GM12891 (cell line): ENCODE data around the gene FALEC. TPM values are rescaled to one million over a fixed set of nuclear protein-coding genes. Genes with fewer than 3 reads are reported as not detected.

Experiments used
- DNase-seq: peaks from one replicate; pipeline ENCODE4 v3.0.0; 2011; ENCODE audit warnings: low spot score; ENCODE audit not compliant: insufficient read length
- FAIRE-seq: peaks from 2 replicates; lab custom pipeline; 2011; peaks lifted over from hg19 to GRCh38; lab: Jason Lieb, UNC
- PAX5 ChIP-seq: IDR thresholded peaks from 2 replicates; pipeline ENCODE4 v1.6.1; 2011; ENCODE audit warnings: low read length, moderate library complexity, mild to moderate bottlenecking; ENCODE audit not compliant: insufficient read depth, severe bottlenecking
- POLR2A ChIP-seq: IDR thresholded peaks from 2 replicates; pipeline ENCODE4 v1.6.1; 2011; ENCODE audit warnings: low read depth, low read length, control low read depth
- POLR2AphosphoS5 ChIP-seq: IDR thresholded peaks from 2 replicates; pipeline ENCODE4 v1.6.1; 2011; ENCODE audit warnings: low read depth, low read length, control low read depth
- POU2F2 ChIP-seq: IDR thresholded peaks from 2 replicates; pipeline ENCODE4 v1.6.1; 2011; ENCODE audit warnings: low read depth, mild to moderate bottlenecking, control low read depth, low read length, moderate library complexity
- SPI1 ChIP-seq: IDR thresholded peaks from 2 replicates; pipeline ENCODE4 v1.6.1; 2011; ENCODE audit warnings: low read depth, low read length, control low read depth
- TAF1 ChIP-seq: IDR thresholded peaks from 2 replicates; pipeline ENCODE4 v1.6.1; 2011; ENCODE audit warnings: low read depth, low read length, control low read depth
- polyA plus RNA-seq: library from polyadenylated mRNA; unstranded; fragments of >200 nt; gene quantifications from one replicate; pipeline ENCODE4 v1.2.1, GENCODE V29; 2012; ENCODE audit warnings: low read depth, missing spikeins, inconsistent platforms; ENCODE audit not compliant: missing spikeins

Gene FALEC
- not detected for polyA plus RNA-seq

DNA sequence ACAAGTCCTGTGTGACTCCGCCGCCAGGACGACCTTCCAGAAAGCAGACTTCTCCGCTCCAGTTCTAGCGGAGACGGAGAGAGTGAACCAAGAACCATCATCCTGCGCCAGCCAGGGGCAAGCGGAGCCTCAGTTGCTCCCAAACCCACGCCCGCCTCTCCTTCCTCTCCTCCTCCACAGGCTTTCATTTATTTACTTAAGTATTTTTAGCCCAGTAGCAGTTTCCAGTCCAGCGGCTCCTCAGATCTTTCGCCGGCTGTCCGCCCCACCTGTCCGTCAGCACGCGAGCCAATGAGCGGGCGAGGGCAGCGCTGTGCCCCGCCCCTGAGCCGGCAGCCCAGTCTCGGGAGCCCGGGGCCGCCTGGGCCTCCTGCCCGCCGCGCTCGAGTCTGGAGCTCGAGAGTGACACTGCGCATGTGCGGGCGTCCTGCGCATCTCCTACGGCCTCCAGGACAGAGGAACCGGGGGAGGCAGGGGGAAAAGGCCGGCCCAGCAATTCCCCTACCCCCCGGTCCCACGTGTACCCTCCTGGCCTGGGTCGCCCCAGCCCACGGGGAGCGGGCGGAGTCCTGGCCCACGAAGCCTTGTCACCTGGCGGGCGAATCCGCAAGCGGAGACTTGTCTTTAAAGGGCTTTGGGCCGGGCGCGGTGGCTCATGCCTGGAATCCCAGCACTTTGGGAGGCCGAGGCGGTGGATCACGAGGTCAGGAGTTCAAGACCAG, at the start of gene FALEC:
TSS of gene FALEC (plus strand) at position 425 of the 722 bp plus-strand sequence.
- TF ChIP-seq PAX5 (peak; percentile 52), SPI1 (no peak)
- DNase-seq (peak; percentile 97), FAIRE-seq (peak; percentile 88)

DNA sequence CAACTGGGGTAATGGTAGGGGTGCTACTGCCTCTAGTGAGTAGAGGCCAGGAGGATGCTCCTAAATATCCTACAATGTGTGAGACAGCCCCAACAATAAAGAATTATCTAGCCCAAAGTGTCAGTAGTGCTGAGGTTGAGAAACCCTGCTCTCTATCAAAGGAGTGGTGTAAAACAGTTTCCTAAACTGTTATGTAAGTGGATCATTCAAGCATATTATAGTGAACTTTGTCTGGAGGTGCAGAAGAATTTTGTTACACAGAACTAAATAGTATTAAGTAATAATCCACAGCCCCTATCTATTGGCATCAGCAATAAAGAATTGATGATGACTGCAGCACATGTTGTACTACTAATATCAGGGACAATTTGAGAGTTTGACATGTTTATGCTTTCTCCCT, 48.6 kb upstream of the FALEC start:
- FAIRE-seq (no peak), DNase-seq (no peak)
- TF ChIP-seq POU2F2, result no peak
- TF ChIP-seq POLR2A, result no peak
- TF ChIP-seq SPI1, result no peak
- no peak for TF ChIP-seq POLR2AphosphoS5
- TF ChIP-seq TAF1, result no peak
- no peak for TF ChIP-seq PAX5

DNA sequence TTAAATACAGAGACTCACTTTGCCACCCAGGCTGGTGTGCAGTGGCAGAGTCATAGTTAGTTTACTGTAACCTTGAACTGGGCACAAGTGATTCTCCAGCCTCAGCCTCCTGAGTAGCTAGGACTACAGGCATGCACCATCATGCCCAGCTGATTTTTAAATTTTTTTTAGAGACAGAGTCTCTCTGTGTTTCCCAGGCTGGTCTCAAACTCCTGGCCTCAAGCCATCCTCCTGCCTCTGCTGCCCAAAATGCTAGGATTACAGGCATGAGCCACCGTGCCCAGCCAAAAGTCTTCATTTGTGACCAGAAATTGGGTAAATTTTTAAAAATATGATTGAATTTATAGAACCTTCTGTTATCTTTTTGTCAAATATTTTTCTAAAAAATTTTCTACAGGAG, 46.3 kb upstream of the FALEC start:
- no peak for FAIRE-seq
- DNase-seq, result no peak
- TF ChIP-seq SPI1 (no peak), POU2F2 (no peak), PAX5 (no peak), POLR2A (no peak), POLR2AphosphoS5 (no peak), TAF1 (no peak)

GRCh38 chr1:150472601-150473200, 42.9 kb upstream of the FALEC start:
- no peak for TF ChIP-seq TAF1
- no peak for TF ChIP-seq POLR2AphosphoS5
- no peak for TF ChIP-seq SPI1
- no peak for TF ChIP-seq POU2F2
- no peak for TF ChIP-seq PAX5
- no peak for TF ChIP-seq POLR2A
- DNase-seq (no peak), FAIRE-seq (no peak)

DNA sequence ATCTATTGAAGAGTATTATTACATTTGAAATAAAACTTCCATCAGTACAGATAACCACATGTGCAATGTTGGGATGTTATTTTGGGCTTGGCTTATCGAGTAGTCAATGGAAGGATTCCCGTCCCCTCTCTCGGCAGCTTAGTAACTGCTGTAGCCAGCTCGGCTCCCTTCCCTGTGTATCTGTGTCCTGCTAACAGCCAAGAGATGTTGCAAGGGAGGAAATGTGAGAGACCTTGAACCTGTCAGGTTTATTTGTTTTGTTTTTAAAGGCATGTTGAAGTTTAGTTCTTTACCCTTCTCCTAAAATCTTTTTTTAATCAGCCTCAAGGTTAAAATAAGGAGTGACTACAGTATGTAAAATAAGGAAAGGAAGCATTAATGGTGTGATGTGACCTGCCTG, 41.9 kb upstream of the FALEC start:
- FAIRE-seq, result no peak
- DNase-seq, result no peak
- TF ChIP-seq POLR2AphosphoS5, result no peak
- no peak for TF ChIP-seq POU2F2
- no peak for TF ChIP-seq SPI1
- TF ChIP-seq POLR2A, result no peak
- no peak for TF ChIP-seq TAF1
- TF ChIP-seq PAX5, result no peak

DNA sequence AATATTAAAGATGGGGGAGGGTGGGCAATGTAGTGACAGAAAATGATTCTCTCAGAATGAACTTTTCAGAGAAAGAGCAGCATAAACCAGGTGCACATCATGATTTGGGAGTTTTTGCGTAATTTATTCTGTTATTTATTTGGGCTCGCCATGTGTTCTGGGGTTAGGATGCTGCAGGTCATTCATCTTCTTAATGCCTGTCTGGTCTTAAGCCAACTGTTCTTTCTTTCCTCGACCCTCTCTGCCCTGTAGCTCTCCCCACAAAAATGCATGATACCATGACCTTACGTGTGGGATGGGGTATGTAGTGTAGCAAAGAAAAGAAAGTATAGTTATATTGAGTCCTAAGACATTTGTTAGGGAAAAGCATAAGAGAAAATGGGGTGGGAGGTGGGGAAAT, 40.7 kb upstream of the FALEC start:
- DNase-seq (no peak), FAIRE-seq (no peak)
- TF ChIP-seq POU2F2 (no peak), SPI1 (no peak)

GRCh38 chr1:150476754-150477153, 38.8 kb upstream of the FALEC start:
- FAIRE-seq, result no peak
- no peak for TF ChIP-seq SPI1
- TF ChIP-seq TAF1, result no peak
- no peak for TF ChIP-seq POLR2A
- TF ChIP-seq POU2F2, result no peak
- no peak for TF ChIP-seq PAX5
- TF ChIP-seq POLR2AphosphoS5, result no peak

GRCh38 chr1:150477320-150477719, 38.2 kb upstream of the FALEC start:
- FAIRE-seq (no peak), DNase-seq (no peak)
- TF ChIP-seq POLR2AphosphoS5 (peak; percentile 51; the same call in 1 of the 2 replicates), SPI1 (no peak)

More at GRCh38 chr1:150476754-150477153, 38.8 kb upstream of the FALEC start:
- DNase-seq, result no peak

GRCh38 chr1:150477733-150478132, 37.8 kb upstream of the FALEC start:
- DNase-seq (no peak), FAIRE-seq (no peak)
- TF ChIP-seq POLR2A, result no peak
- no peak for TF ChIP-seq SPI1
- TF ChIP-seq PAX5, result no peak
- TF ChIP-seq POU2F2, result no peak
- no peak for TF ChIP-seq TAF1
- TF ChIP-seq POLR2AphosphoS5, result no peak

DNA sequence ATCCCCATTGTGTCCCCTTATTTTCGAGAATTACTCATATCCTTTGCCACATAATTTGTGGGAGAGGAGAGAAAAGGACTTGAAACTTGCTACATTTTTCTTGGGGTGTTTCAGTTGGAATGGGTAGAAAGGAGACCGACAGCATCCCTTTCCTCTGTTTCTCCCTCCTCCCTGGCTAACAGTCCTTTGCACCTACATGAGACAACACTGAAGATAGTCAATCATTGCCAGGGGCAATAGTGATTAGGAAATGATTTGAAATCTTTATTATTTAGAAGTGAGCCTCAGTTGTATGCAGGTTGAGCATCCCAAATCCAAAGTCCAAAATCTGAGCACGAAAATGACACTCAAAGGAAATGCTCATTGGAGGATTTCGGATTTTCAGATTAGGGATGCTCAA, 36.2 kb upstream of the FALEC start:
- TF ChIP-seq POLR2AphosphoS5 (no peak), PAX5 (no peak), TAF1 (no peak), POLR2A (no peak), SPI1 (no peak), POU2F2 (no peak)
- FAIRE-seq, result no peak

More for the DNA sequence above, 36.2 kb upstream of the FALEC start:
- no peak for DNase-seq
